ENCODE data around the gene DGKE.

- TF ChIP-seq CREB1 (IDR thresholded peaks at IDR 0.05) (no peak), EP300 (IDR thresholded peaks at IDR 0.05; ENCODE audit: borderline replicate concordance in 1 of 2, low read depth in 2 of 2, low read length in 2 of 2) (no peak), CTCF (IDR thresholded peaks at IDR 0.05; ENCODE audit: control extremely low read depth in 1 of 3, insufficient read depth in 1 of 3, low read depth in 1 of 3, low read length in 3 of 3) (no peak), ZNF274 (IDR thresholded peaks at IDR 0.05; ENCODE audit: borderline replicate concordance, extremely low read depth, low read length) (no peak), SP4 (IDR thresholded peaks at IDR 0.05; ENCODE audit: low read length) (no peak), YY1 (IDR thresholded peaks at IDR 0.05; ENCODE audit: low read depth, low read length) (no peak), CBX5 (IDR thresholded peaks at IDR 0.05; ENCODE audit: low read depth, low read length) (no peak), HDAC2 (IDR thresholded peaks at IDR 0.05; ENCODE audit: borderline replicate concordance in 1 of 2, low read depth in 2 of 2, low read length in 2 of 2) (no peak)
Observed at GRCh38 chr17:56849131-56849530, 15.2 kb downstream of the DGKE start.
